GM12878 (cell line): Measurements from ENCODE around the gene CDC45. TPM values are rescaled to one million over a fixed set of nuclear protein-coding genes. Genes with fewer than 3 reads are reported as not detected.

Source experiments
- BACH1 ChIP-seq: fragments of 450-650 bp; IDR thresholded peaks from 2 replicates; pipeline ENCODE4 v1.6.1; 2017; ENCODE audit warnings: mild to moderate bottlenecking, borderline replicate concordance
- BMI1 ChIP-seq: fragments of 450-650 bp; IDR thresholded peaks from 2 replicates; pipeline ENCODE4 v1.6.1; 2016; ENCODE audit warnings: mild to moderate bottlenecking, moderate library complexity, borderline replicate concordance
- CEBPB ChIP-seq, 2 experiments: fragments of 150-350 bp in 1 of 2; IDR thresholded peaks; 2 replicates each; pipeline ENCODE4 v1.6.1; 2012 to 2014; ENCODE audit warnings: low read depth in 2 of 2, low read length in 2 of 2, borderline replicate concordance in 1 of 2, inconsistent platforms in 1 of 2
- CREB1 ChIP-seq: IDR thresholded peaks from 2 replicates; pipeline ENCODE4 v1.6.1; 2012; ENCODE audit warnings: low read depth, mild to moderate bottlenecking, inconsistent platforms
- CREM ChIP-seq: IDR thresholded peaks from 2 replicates; pipeline ENCODE4 v1.6.1; 2014; ENCODE audit warnings: antibody characterized with exemption, low read depth
- DPF2 ChIP-seq: fragments of 450-650 bp; IDR thresholded peaks from 2 replicates; pipeline ENCODE4 v1.6.1; 2017; ENCODE audit warnings: mild to moderate bottlenecking
- E2F4 ChIP-seq: IDR thresholded peaks from 2 replicates; pipeline ENCODE4 v1.6.1; 2012; ENCODE audit warnings: low read depth, low read length, improper control_type of control experiment
- E2F8 ChIP-seq: fragments of 450-650 bp; IDR thresholded peaks from 2 replicates; pipeline ENCODE4 v1.6.1; 2018; ENCODE audit warnings: mild to moderate bottlenecking, low read depth, moderate library complexity; ENCODE audit not compliant: partially characterized antibody
- EED ChIP-seq: sonication (generic); IDR thresholded peaks from 2 replicates; pipeline ENCODE4 v1.6.1; 2016; ENCODE audit warnings: antibody characterized with exemption, low read depth
- GABPA ChIP-seq: IDR thresholded peaks from 2 replicates; pipeline ENCODE4 v1.6.1; 2014; ENCODE audit warnings: antibody characterized with exemption, low read depth, mild to moderate bottlenecking, inconsistent platforms
- HDGF ChIP-seq: fragments of 450-650 bp; IDR thresholded peaks from 2 replicates; pipeline ENCODE4 v1.6.1; 2016; ENCODE audit warnings: antibody characterized with exemption
- IKZF1 ChIP-seq: fragments of 450-650 bp; conservative IDR thresholded peaks from 2 replicates; pipeline ENCODE4 v1.6.1; 2017; ENCODE audit warnings: antibody characterized with exemption, mild to moderate bottlenecking
- MAX ChIP-seq: IDR thresholded peaks from 2 replicates; pipeline ENCODE4 v1.6.1; 2012; ENCODE audit warnings: low read depth, low read length, improper control_type of control experiment
- MTA2 ChIP-seq: fragments of 450-650 bp; IDR thresholded peaks from 2 replicates; pipeline ENCODE4 v1.6.1; 2016; ENCODE audit warnings: low read depth, mild to moderate bottlenecking, moderate library complexity
- NFYA ChIP-seq: IDR thresholded peaks from 2 replicates; pipeline ENCODE4 v1.6.1; 2011; ENCODE audit warnings: low read depth, mild to moderate bottlenecking, low read length, improper control_type of control experiment, borderline replicate concordance
- NR2C1 ChIP-seq: fragments of 450-650 bp; IDR thresholded peaks from 2 replicates; pipeline ENCODE4 v1.6.1; 2017; ENCODE audit warnings: antibody characterized with exemption, mild to moderate bottlenecking, moderate library complexity
- NR2C2 ChIP-seq: IDR thresholded peaks from 2 replicates; pipeline ENCODE4 v1.6.1; 2011; ENCODE audit warnings: borderline replicate concordance, low read depth; ENCODE audit not compliant: control insufficient read depth, insufficient read length
- PBX3 ChIP-seq: IDR thresholded peaks from 2 replicates; pipeline ENCODE4 v1.6.1; 2011; ENCODE audit warnings: mild to moderate bottlenecking, low read depth, low read length, moderate library complexity; ENCODE audit not compliant: insufficient replicate concordance
- PKNOX1 ChIP-seq: fragments of 450-650 bp; IDR thresholded peaks from 2 replicates; pipeline ENCODE4 v1.6.1; 2016; ENCODE audit warnings: mild to moderate bottlenecking
- RAD51 ChIP-seq: fragments of 450-650 bp; IDR thresholded peaks from 2 replicates; pipeline ENCODE4 v1.6.1; 2016; ENCODE audit warnings: moderate library complexity, mild to moderate bottlenecking, inconsistent platforms
- RB1 ChIP-seq: fragments of 450-650 bp; formaldehyde crosslinking; IDR thresholded peaks from 2 replicates; pipeline ENCODE4 v1.6.1; 2017; ENCODE audit warnings: mild to moderate bottlenecking, borderline replicate concordance
- RELA ChIP-seq: fragments of 450-650 bp; IDR thresholded peaks from 2 replicates; pipeline ENCODE4 v1.8.0; 2014; ENCODE audit warnings: borderline replicate concordance; ENCODE audit not compliant: partially characterized antibody
- SMAD1 ChIP-seq: fragments of 450-650 bp; IDR thresholded peaks from 2 replicates; pipeline ENCODE4 v1.6.1; 2018; ENCODE audit warnings: mild to moderate bottlenecking, low read depth; ENCODE audit not compliant: partially characterized antibody
- YY1 ChIP-seq: IDR thresholded peaks from 2 replicates; pipeline ENCODE4 v1.6.1; 2011; ENCODE audit warnings: low read depth, mild to moderate bottlenecking, low read length
- ZZZ3 ChIP-seq: IDR thresholded peaks from 2 replicates; pipeline ENCODE4 v1.6.1; 2011; ENCODE audit warnings: low read depth; ENCODE audit not compliant: control insufficient read depth, insufficient read length
- polyA plus RNA-seq, 11 experiments: library from polyadenylated mRNA; depleted of rRNA in 4 of 11; unstranded in 6 of 11; stranded (reverse) in 5 of 11; fragments of >200 nt; fragmentation: Nextera tagmentation in 4 of 11; fragmentation: Illumina TruSeq in 1 of 11; extraction: Ambion mirVana in 4 of 11; extraction: Trizol in 1 of 11; gene quantifications; 1 replicate in 1 of 11; 2 replicates in 10 of 11; pipeline versions ENCODE4 v1.2.1 to v1.2.3, GENCODE V29; 2011 to 2016; ENCODE audit warnings: inconsistent platforms in 2 of 11, missing spikeins in 2 of 11, low read depth in 1 of 11
- total RNA-seq, 4 experiments: library from RNA; depleted of rRNA in 3 of 4; stranded (reverse); fragments of >200 nt in 3 of 4; fragmentation: Illumina TruSeq in 1 of 4; extraction: Trizol in 1 of 4; gene quantifications; 2 replicates each; pipeline versions ENCODE4 v1.2.1 to v1.2.3, GENCODE V29; 2013 to 2021

The CDC45 gene
- total and polyA plus RNA-seq, 10 of the 15 experiments (the other 5 are each of a cell fraction or from before 2014, with no cell fraction given), result 40.8 to 88.5 (median 54.2) TPM

GRCh38 chr22:19479355-19480172 is at the start of gene CDC45 (continued):
- TF ChIP-seq NR2C2 (no peak), RB1 (peak; percentile 23; the same call in 1 of the 2 replicates), YY1 (peak; percentile 99), RELA (peak; percentile 3), GABPA (0 out of 2 replicates have a peak, but pooled peaks have one; percentile 70), PKNOX1 (peak; percentile 88), MTA2 (peak; percentile 96), IKZF1 (peak; percentile 99), E2F4 (peak; percentile 91), E2F8 (peak; percentile 96), CREB1 (peak; percentile 92), MAX (peak; percentile 59), HDGF (no peak), ZZZ3 (no peak), CREM (peak; percentile 91), RAD51 (peak; percentile 60), SMAD1 (no peak), EED (no peak), BACH1 (no peak), NFYA (peak; percentile 19; the same call in 1 of the 2 replicates), DPF2 (no peak), CEBPB (IDR thresholded peaks at IDR 0.05; ENCODE audit: borderline replicate concordance in 1 of 2, low read depth in 2 of 2, low read length in 2 of 2) (no peak), NR2C1 (peak; percentile 99), BMI1 (no peak), PBX3 (peak; percentile 49)
